Neural progenitor cell (in vitro differentiated cells): Measurements from ENCODE around the gene CTSO.

Experiments used
- CTCF ChIP-seq: fragments of 200-600 bp; sonication (generic); IDR thresholded peaks from 2 replicates; pipeline ENCODE4 v1.5.1; 2017; ENCODE audit warnings: antibody characterized with exemption, mild to moderate bottlenecking
- EZH2 ChIP-seq: fragments of 200-600 bp; sonication (generic); IDR thresholded peaks from 2 replicates; pipeline ENCODE4 v1.6.1; 2017; ENCODE audit warnings: antibody characterized with exemption, mild to moderate bottlenecking, moderate library complexity
- EZH2phosphoT487 ChIP-seq: fragments of 200-600 bp; sonication (generic); IDR thresholded peaks from 2 replicates; pipeline ENCODE4 v1.6.1; 2017; ENCODE audit warnings: antibody characterized with exemption

DNA sequence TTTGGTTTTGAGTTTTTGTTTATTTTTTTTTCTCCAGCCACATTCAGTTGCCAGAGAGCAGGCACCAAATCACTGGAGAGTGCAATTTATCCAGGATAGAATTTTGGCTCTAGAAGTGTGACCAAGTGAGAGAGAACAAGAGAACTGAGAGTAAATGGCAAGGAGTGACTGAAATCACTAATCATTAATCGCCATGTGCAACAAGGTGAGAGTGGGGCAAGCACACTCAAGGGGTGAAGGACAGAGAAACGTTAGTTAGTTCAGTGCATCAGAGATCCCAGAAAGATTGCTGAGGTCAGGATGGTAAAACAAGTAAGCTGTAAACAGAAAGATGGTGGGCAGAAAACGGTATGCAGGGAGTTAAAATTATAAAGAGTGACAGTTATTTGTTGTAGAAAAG is 69.8 kb downstream of the CTSO start:
- no peak for TF ChIP-seq CTCF
- TF ChIP-seq EZH2phosphoT487: no peak
- no peak for TF ChIP-seq EZH2
